ENCODE measurements around the gene BBLN.
"Not testable (repeated sequence)": the region's sequence is repeated elsewhere in the genome, so short reads cannot be mapped to it uniquely, and the experiment has no call there.

The BBLN gene

GRCh38 chr9:128159784-128160602, at the start of gene BBLN:
Gene BBLN, plus strand, starts transcription at chr9:128160265. Its CDS starts 143 bp downstream, at chr9:128160408.
- DNase-seq: peak; percentile 96

- not testable (repeated sequence) for DNase-seq
Observed at GRCh38 chr9:128111726-128112125, 48.3 kb upstream of the BBLN start.

GRCh38 chr9:128113526-128114325, 46.3 kb upstream of the BBLN start:
- DNase-seq: no peak

- DNase-seq: no peak
Observed at GRCh38 chr9:128114326-128115186, 45.5 kb upstream of the BBLN start.

GRCh38 chr9:128115187-128116103, 44.6 kb upstream of the BBLN start:
- DNase-seq: no peak

GRCh38 chr9:128116104-128117083, 43.7 kb upstream of the BBLN start:
- DNase-seq: no peak

- DNase-seq: peak; percentile 98
Observed at GRCh38 chr9:128117613-128118471, 42.2 kb upstream of the BBLN start.

- DNase-seq: no peak
Observed at GRCh38 chr9:128118472-128118857, 41.6 kb upstream of the BBLN start.

- DNase-seq: no peak
Observed at GRCh38 chr9:128118971-128119665, 40.9 kb upstream of the BBLN start.

GRCh38 chr9:128120061-128120740, 39.9 kb upstream of the BBLN start:
- DNase-seq: no peak

GRCh38 chr9:128120741-128121465, 39.2 kb upstream of the BBLN start:
- no peak for DNase-seq

- no peak for DNase-seq
Observed at GRCh38 chr9:128121466-128121810, 38.6 kb upstream of the BBLN start.

- DNase-seq: no peak
Observed at GRCh38 chr9:128121924-128122808, 37.9 kb upstream of the BBLN start.

GRCh38 chr9:128122809-128123175, 37.3 kb upstream of the BBLN start:
- no peak for DNase-seq

- DNase-seq: no peak
Observed at GRCh38 chr9:128123451-128124080, 36.5 kb upstream of the BBLN start.

- DNase-seq: no peak
Observed at GRCh38 chr9:128124451-128124850, 35.6 kb upstream of the BBLN start.
